Bronchial epithelial cell (primary cell): ENCODE results near the gene NBPF9. TPM values are rescaled to one million over a fixed set of nuclear protein-coding genes. Genes with fewer than 3 reads are reported as not detected.
"Not testable (repeated sequence)": the region's sequence is repeated elsewhere in the genome, so short reads cannot be mapped to it uniquely, and the experiment has no call there.

ENCODE experiments used
- DNase-seq: peaks from one replicate; pipeline ENCODE4 v3.0.0-alpha.2; 2010; ENCODE audit warnings: low read depth
- FAIRE-seq: peaks from 2 replicates; lab custom pipeline; 2011; peaks lifted over from hg19 to GRCh38; lab: Jason Lieb, UNC
- H3K27me3 ChIP-seq: 2 replicates; pipeline ENCODE4 v1.5.1; 2011; ENCODE audit warnings: low read length; ENCODE audit not compliant: control insufficient read depth, insufficient read depth
- H3K36me3 ChIP-seq: 2 replicates; pipeline ENCODE4 v1.5.1; 2011; ENCODE audit warnings: low read length; ENCODE audit not compliant: control insufficient read depth, insufficient read depth
- H3K4me3 ChIP-seq: 2 replicates; pipeline ENCODE4 v1.5.1; 2011; ENCODE audit warnings: mild to moderate bottlenecking, low read depth, low read length, control low read depth
- total RNA-seq: library from RNA; depleted of rRNA; stranded (reverse); fragments of >200 nt; gene quantifications from 2 replicates; pipeline ENCODE4 v1.2.1, GENCODE V29; 2014

Gene NBPF9
- total RNA-seq, 1 donor from 2014 or later: 12.4 TPM

- DNase-seq, FAIRE-seq, H3K27me3 ChIP-seq: not testable (repeated sequence)
Observed at GRCh38 chr1:149064611-149065010, 38.7 kb downstream of the NBPF9 start.

GRCh38 chr1:149043056-149043455 is 60.3 kb downstream of the NBPF9 start:
- not testable (repeated sequence) for FAIRE-seq

More at GRCh38 chr1:149064611-149065010, 38.7 kb downstream of the NBPF9 start:
- not testable (repeated sequence) for H3K36me3 ChIP-seq, H3K4me3 ChIP-seq

GRCh38 chr1:149033916-149034315 is 69.4 kb downstream of the NBPF9 start:
- DNase-seq, H3K36me3 ChIP-seq, H3K4me3 ChIP-seq, H3K27me3 ChIP-seq, FAIRE-seq: not testable (repeated sequence)

More at GRCh38 chr1:149043056-149043455, 60.3 kb downstream of the NBPF9 start:
- not testable (repeated sequence) for H3K4me3 ChIP-seq, DNase-seq, H3K27me3 ChIP-seq, H3K36me3 ChIP-seq

GRCh38 chr1:149024327-149024726 is 79.0 kb downstream of the NBPF9 start:
- DNase-seq, FAIRE-seq, H3K4me3 ChIP-seq, H3K27me3 ChIP-seq, H3K36me3 ChIP-seq: not testable (repeated sequence)

GRCh38 chr1:149018577-149018976 is 84.8 kb downstream of the NBPF9 start:
- not testable (repeated sequence) for FAIRE-seq, DNase-seq

GRCh38 chr1:149016626-149017025 is 86.7 kb downstream of the NBPF9 start:
- not testable (repeated sequence) for H3K27me3 ChIP-seq, H3K4me3 ChIP-seq, H3K36me3 ChIP-seq, FAIRE-seq, DNase-seq

More at GRCh38 chr1:149018577-149018976, 84.8 kb downstream of the NBPF9 start:
- H3K36me3 ChIP-seq, H3K27me3 ChIP-seq, H3K4me3 ChIP-seq: not testable (repeated sequence)

- not testable (repeated sequence) for FAIRE-seq, DNase-seq, H3K4me3 ChIP-seq, H3K27me3 ChIP-seq, H3K36me3 ChIP-seq
Observed at GRCh38 chr1:149015522-149015921, 87.8 kb downstream of the NBPF9 start.

GRCh38 chr1:149013513-149013912 is 89.8 kb downstream of the NBPF9 start:
- FAIRE-seq, H3K27me3 ChIP-seq, DNase-seq, H3K4me3 ChIP-seq, H3K36me3 ChIP-seq: not testable (repeated sequence)

GRCh38 chr1:149012599-149012998 is 90.8 kb downstream of the NBPF9 start:
- H3K27me3 ChIP-seq, FAIRE-seq, DNase-seq, H3K4me3 ChIP-seq, H3K36me3 ChIP-seq: not testable (repeated sequence)

GRCh38 chr1:149009761-149010160 is 93.6 kb downstream of the NBPF9 start:
- DNase-seq, FAIRE-seq, H3K36me3 ChIP-seq, H3K27me3 ChIP-seq, H3K4me3 ChIP-seq: not testable (repeated sequence)

- H3K36me3 ChIP-seq, FAIRE-seq, H3K27me3 ChIP-seq, H3K4me3 ChIP-seq, DNase-seq: not testable (repeated sequence)
Observed at GRCh38 chr1:149008769-149009168, 94.6 kb downstream of the NBPF9 start.

- H3K4me3 ChIP-seq, H3K36me3 ChIP-seq, DNase-seq, FAIRE-seq, H3K27me3 ChIP-seq: not testable (repeated sequence)
Observed at GRCh38 chr1:149008326-149008725, 95.0 kb downstream of the NBPF9 start.
